IMR-90 (cell line): ENCODE measurements around the gene SMIM5. TPM values are rescaled to one million over a fixed set of nuclear protein-coding genes. Genes with fewer than 3 reads are reported as not detected.

ENCODE experiments used
- ATAC-seq: fragments of 200-7000 bp; cut with Tn5 transposase; 2 replicates; pipeline ENCODE4 v1.9.1; 2020; ENCODE audit warnings: low read depth, mild to moderate bottlenecking, moderate library complexity
- BruUV-seq: library from RNA; stranded (reverse); fragments of 400-500 nt; replicated peaks from 2 replicates; lab custom pipeline; 2021; lab: Mats Ljungman, UMichigan
- CTCF ChIA-PET: fragments of 300-600 bp; formaldehyde crosslinking; extraction: SDS; loops from one replicate; lab custom pipeline; 2021; ENCODE audit warnings: antibody characterized with exemption; lab: Yijun Ruan, JAX
- POLR2A ChIA-PET: fragments of 300-600 bp; sonication (Branson Sonifier 250); formaldehyde crosslinking; loops from one replicate; lab custom pipeline; 2022; ENCODE audit warnings: antibody characterized with exemption; ENCODE audit not compliant: unreplicated experiment; lab: Charles Lee
- DNase-seq: peaks from one replicate; pipeline ENCODE4 v3.0.0; 2013
- H2AFZ ChIP-seq: replicated peaks from 2 replicates; pipeline ENCODE3; 2013; ENCODE audit warnings: low read length, mild to moderate bottlenecking; ENCODE audit not compliant: poor library complexity
- H2AK5ac ChIP-seq: 2 replicates; pipeline ENCODE4 v1.6.1; 2013; ENCODE audit warnings: low read depth, low read length, inconsistent platforms
- H2AK9ac ChIP-seq: replicated peaks from 2 replicates; pipeline ENCODE3; 2013; ENCODE audit warnings: mild to moderate bottlenecking, low read depth, low read length, moderate library complexity; ENCODE audit not compliant: poor library complexity
- H2BK120ac ChIP-seq: 2 replicates; pipeline ENCODE4 v1.6.1; 2013; ENCODE audit warnings: low read depth, low read length, inconsistent platforms
- H2BK15ac ChIP-seq: 3 replicates; pipeline ENCODE4 v1.6.1; 2013; ENCODE audit warnings: low read depth, low read length, inconsistent platforms
- H2BK20ac ChIP-seq: 2 replicates; pipeline ENCODE4 v1.6.1; 2013; ENCODE audit warnings: low read depth, mild to moderate bottlenecking, inconsistent platforms, low read length, moderate library complexity
- H2BK5ac ChIP-seq: 2 replicates; pipeline ENCODE4 v1.6.1; 2013; ENCODE audit warnings: mild to moderate bottlenecking, low read depth, low read length, inconsistent platforms; ENCODE audit not compliant: poor library complexity, severe bottlenecking
- H3K14ac ChIP-seq: replicated peaks from 2 replicates; pipeline ENCODE4 v1.6.1; 2013; ENCODE audit warnings: low read depth, low read length, inconsistent platforms
- H3K18ac ChIP-seq: 2 replicates; pipeline ENCODE4 v1.6.1; 2013; ENCODE audit warnings: low read depth, low read length, control low read depth
- H3K23ac ChIP-seq: 2 replicates; pipeline ENCODE4 v1.6.1; 2013; ENCODE audit warnings: low read depth, low read length, inconsistent platforms
- H3K27ac ChIP-seq: 2 replicates; pipeline ENCODE4 v1.5.1; 2013; ENCODE audit warnings: mild to moderate bottlenecking, control low read depth, low read length; ENCODE audit not compliant: insufficient read depth
- H3K27me3 ChIP-seq: 2 replicates; pipeline ENCODE4 v1.6.1; 2013; ENCODE audit warnings: low read length; ENCODE audit not compliant: control insufficient read depth, insufficient read depth
- H3K36me3 ChIP-seq: 2 replicates; pipeline ENCODE4 v1.6.1; 2013; ENCODE audit warnings: low read length, mixed read lengths; ENCODE audit not compliant: control insufficient read depth, insufficient read depth
- H3K4ac ChIP-seq: 2 replicates; pipeline ENCODE4 v1.6.1; 2013; ENCODE audit warnings: low read depth, low read length, inconsistent platforms
- H3K4me1 ChIP-seq: 2 replicates; pipeline ENCODE4 v1.6.1; 2013; ENCODE audit warnings: low read length, mixed read lengths; ENCODE audit not compliant: control insufficient read depth, insufficient read depth
- H3K4me2 ChIP-seq: 2 replicates; pipeline ENCODE4 v1.6.1; 2013; ENCODE audit warnings: low read depth, mild to moderate bottlenecking, control low read depth, low read length, moderate library complexity
- H3K4me3 ChIP-seq: 2 replicates; pipeline ENCODE4 v1.5.1; 2013; ENCODE audit warnings: low read depth, mild to moderate bottlenecking, control low read depth, low read length, moderate library complexity; ENCODE audit not compliant: insufficient read depth
- H3K56ac ChIP-seq: 2 replicates; pipeline ENCODE4 v1.6.1; 2013; ENCODE audit warnings: low read length, inconsistent platforms; ENCODE audit not compliant: insufficient read depth; ENCODE audit errors: extremely low read depth
- H3K79me1 ChIP-seq, 2 experiments: 2 replicates each; pipeline ENCODE4 v1.6.1; 2013; ENCODE audit warnings: low read length in 2 of 2, inconsistent platforms in 1 of 2, low read depth in 1 of 2
- H3K9ac ChIP-seq: 2 replicates; pipeline ENCODE4 v1.6.1; 2013; ENCODE audit warnings: low read depth, low read length, control low read depth
- H3K9me1 ChIP-seq: 2 replicates; pipeline ENCODE4 v1.6.1; 2013; ENCODE audit warnings: low read length, inconsistent platforms; ENCODE audit not compliant: insufficient read depth
- H3K9me3 ChIP-seq: 2 replicates; pipeline ENCODE4 v1.6.1; 2013; ENCODE audit warnings: low read length; ENCODE audit not compliant: control insufficient read depth, insufficient read depth
- H4K20me1 ChIP-seq: 2 replicates; pipeline ENCODE4 v1.6.1; 2013; ENCODE audit warnings: low read length, inconsistent platforms; ENCODE audit not compliant: insufficient read depth
- H4K5ac ChIP-seq: 2 replicates; pipeline ENCODE4 v1.6.1; 2013; ENCODE audit warnings: mild to moderate bottlenecking, low read depth, low read length, control low read depth
- H4K8ac ChIP-seq, 2 experiments: 2 replicates each; pipeline ENCODE4 v1.6.1; 2013; ENCODE audit warnings: low read depth in 2 of 2, low read length in 2 of 2, control low read depth in 1 of 2, inconsistent platforms in 1 of 2
- H4K91ac ChIP-seq: 2 replicates; pipeline ENCODE4 v1.6.1; 2013; ENCODE audit warnings: low read depth, low read length, inconsistent platforms; ENCODE audit not compliant: insufficient read depth
- MAFK ChIP-seq: IDR thresholded peaks from 2 replicates; pipeline ENCODE4 v1.6.1; 2012; ENCODE audit warnings: low read depth, low read length, improper control_type of control experiment
- MAZ ChIP-seq: IDR thresholded peaks from 2 replicates; pipeline ENCODE4 v1.6.1; 2012; ENCODE audit warnings: low read depth, mild to moderate bottlenecking, low read length, improper control_type of control experiment, moderate library complexity, borderline replicate concordance
- MXI1 ChIP-seq: IDR thresholded peaks from 2 replicates; pipeline ENCODE4 v1.6.1; 2012; ENCODE audit warnings: low read depth, mild to moderate bottlenecking, low read length, moderate library complexity, borderline replicate concordance
- RAD21 ChIP-seq: IDR thresholded peaks from 2 replicates; pipeline ENCODE4 v1.6.1; 2012; ENCODE audit warnings: low read length, improper control_type of control experiment
- RFX5 ChIP-seq: IDR thresholded peaks from 2 replicates; pipeline ENCODE4 v1.8.0; 2012; ENCODE audit warnings: low read depth, mild to moderate bottlenecking, low read length, moderate library complexity
- WGBS, 2 experiments: methylation state at CpG; one replicate each; pipeline versions ENCODE4 v1.1.5 to v1.1.7; 2013; ENCODE audit warnings: missing lambda C conversion rate in 2 of 2; ENCODE audit not compliant: insufficient read length in 1 of 2; ENCODE audit errors: extremely low coverage in 2 of 2; 5-methylcytosine and 5-hydroxymethylcytosine counted together
- dilution Hi-C: fragments of 300-500 bp; cut with HindIII; formaldehyde crosslinking; loops from one replicate; pipeline ENCODE4 v1.14.3; 2018; ENCODE audit warnings: low sequenced_read_pairs; ENCODE audit not compliant: unreplicated experiment
- in situ Hi-C: fragments of 300-500 bp; cut with MboI; formaldehyde crosslinking; loops from 3 replicates; pipeline ENCODE4 v1.14.3; 2019; ENCODE audit warnings: low sequenced_read_pairs, inconsistent platforms, mixed read lengths
- intact Hi-C: fragments of 100-400 bp; cut with micrococcal nuclease; formaldehyde crosslinking; loops from 2 replicates; pipeline ENCODE4 v1.10.0; 2022
- polyA plus RNA-seq, 3 experiments: library from polyadenylated mRNA; depleted of rRNA; stranded (reverse); fragments of >200 nt; gene quantifications; 2 replicates each; pipeline ENCODE4 v1.2.3, GENCODE V29; 2012; ENCODE audit warnings: low replicate concordance in 1 of 3
- total RNA-seq: library from RNA; depleted of rRNA; stranded (reverse); fragments of >200 nt; gene quantifications from 2 replicates; pipeline ENCODE4 v1.2.3, GENCODE V29; 2012
- TF ChIP-seq, protein P1 (sequence below): fragments of 150-350 bp; IDR thresholded peaks from 2 replicates; pipeline ENCODE4 v1.6.1; 2016; ENCODE audit warnings: low read depth, mild to moderate bottlenecking, low read length, moderate library complexity, borderline replicate concordance

SMIM5 gene
- total and polyA plus RNA-seq, 2 of the 4 experiments (the other 2 are of a cell fraction): not detected

DNA sequence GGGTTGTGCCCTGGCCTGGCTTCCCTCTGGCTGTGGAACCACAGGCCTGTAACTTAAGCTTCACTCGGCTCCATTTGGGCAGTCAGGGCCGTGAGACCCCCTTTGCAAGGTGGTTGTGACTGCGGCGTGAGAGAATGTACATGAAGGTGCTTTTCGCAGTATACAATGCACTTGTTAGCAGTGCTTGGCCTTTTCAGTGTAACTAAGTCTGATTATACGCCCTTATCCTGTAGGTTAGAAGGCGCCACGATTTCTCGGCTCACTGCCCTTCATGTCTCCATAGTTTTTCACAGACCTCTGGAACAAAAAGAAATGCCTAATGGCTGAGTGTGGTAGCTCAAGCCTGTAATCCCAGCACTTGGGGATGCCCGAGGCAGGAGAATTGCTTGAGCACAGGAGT lies 47.2 kb downstream of the SMIM5 start:
- dilution Hi-C loops (no loop called here), intact Hi-C loops (no loop called here), in situ Hi-C loops (no loop called here)
- Histone ChIP-seq H4K91ac (no peak overlapping the region), H3K4me2 (no peak overlapping the region), H3K4me3 (no peak overlapping the region), H4K8ac (no peak overlapping the region), H4K20me1 (peaks cover 31% of the 10 kb centered on the region), H2AK9ac (no peak overlapping the region), H2AFZ (no peak overlapping the region), H4K5ac (no peak overlapping the region), H3K23ac (no peak overlapping the region), H3K79me1 (peaks cover 55 to 72% of the 10 kb centered on the region in 2 experiments), H3K14ac (no peak overlapping the region), H2BK20ac (no peak overlapping the region), H2BK120ac (no peak overlapping the region), H3K4me1 (peaks cover 8% of the 10 kb centered on the region), H3K18ac (no peak overlapping the region), H3K9me3 (no peaks in the 10 kb centered on the region), H3K9me1 (peaks cover 14% of the 10 kb centered on the region), H3K56ac (no peak overlapping the region), H3K36me3 (peaks cover 22% of the 10 kb centered on the region), H3K9ac (no peak overlapping the region), H2BK5ac (no peak overlapping the region), H2AK5ac (no peak overlapping the region), H3K27me3 (no peaks in the 10 kb centered on the region), H2BK15ac (no peak overlapping the region), H3K27ac (no peak overlapping the region), H3K4ac (no peak overlapping the region)
- CTCF ChIA-PET: interaction anchor here (0.5 to 5.7 kb wide), 5 partner anchors 12 to 70 kb away, joined by 3 to 18 read pairs (median 3); no protein-coding TSS in a partner anchor
- BruUV-seq: no TSS peak
- DNase-seq (no peak), ATAC-seq (no peak)
- 96% methylated on average over 6 of the region's 10 CpGs; no CpG with 5 or more reads in 1 of the 2 experiments for WGBS, 2 experiments
- POLR2A ChIA-PET: no interaction called here
- TF ChIP-seq MAFK (no peak), RFX5 (no peak), RAD21 (no peak), MAZ (no peak), MXI1 (no peak)
- TF ChIP-seq, protein P1, sequence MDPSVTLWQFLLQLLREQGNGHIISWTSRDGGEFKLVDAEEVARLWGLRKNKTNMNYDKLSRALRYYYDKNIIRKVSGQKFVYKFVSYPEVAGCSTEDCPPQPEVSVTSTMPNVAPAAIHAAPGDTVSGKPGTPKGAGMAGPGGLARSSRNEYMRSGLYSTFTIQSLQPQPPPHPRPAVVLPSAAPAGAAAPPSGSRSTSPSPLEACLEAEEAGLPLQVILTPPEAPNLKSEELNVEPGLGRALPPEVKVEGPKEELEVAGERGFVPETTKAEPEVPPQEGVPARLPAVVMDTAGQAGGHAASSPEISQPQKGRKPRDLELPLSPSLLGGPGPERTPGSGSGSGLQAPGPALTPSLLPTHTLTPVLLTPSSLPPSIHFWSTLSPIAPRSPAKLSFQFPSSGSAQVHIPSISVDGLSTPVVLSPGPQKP: no peak
